ENCODE data around the gene RUVBL2.
A peak's percentile ranks its signal among the peaks of the same experiment; 100 is the strongest.
"Not testable (repeated sequence)": the region's sequence is repeated elsewhere in the genome, so short reads cannot be mapped to it uniquely, and the experiment has no call there.

The RUVBL2 gene

GRCh38 chr19:49042177-49042576, 48.5 kb downstream of the RUVBL2 start:
- FAIRE-seq (peak; percentile 66), DNase-seq (ENCODE audit: low spot score) (peak; percentile 63)

- not testable (repeated sequence) for DNase-seq (ENCODE audit: low spot score); FAIRE-seq
These were observed 49.0 kb downstream of the RUVBL2 start for GRCh38 chr19:49042666-49043065.

- not testable (repeated sequence) for DNase-seq (ENCODE audit: low spot score); FAIRE-seq
These were observed 49.9 kb downstream of the RUVBL2 start, which contains the start of gene CGB5 for GRCh38 chr19:49043548-49043947. Gene CGB5 (plus strand): TSS chr19:49043848. CDS start chr19:49044210, 362 bp downstream.

GRCh38 chr19:49049011-49049410, 55.3 kb downstream of the RUVBL2 start, which contains the start of gene CGB8:
Gene CGB8 (minus strand): TSS chr19:49049111. CDS start chr19:49048739, 372 bp downstream.
- not testable (repeated sequence) for DNase-seq (ENCODE audit: low spot score); FAIRE-seq

GRCh38 chr19:49049834-49050233, 56.1 kb downstream of the RUVBL2 start:
- DNase-seq (ENCODE audit: low spot score); FAIRE-seq: not testable (repeated sequence)

- peak; percentile 68 for DNase-seq (ENCODE audit: low spot score)
- FAIRE-seq, result not testable (repeated sequence)
These were observed 56.8 kb downstream of the RUVBL2 start for GRCh38 chr19:49050376-49051033.

- peak; percentile 85 for DNase-seq (ENCODE audit: low spot score)
- FAIRE-seq, result peak; percentile 61
These were observed 62.6 kb downstream of the RUVBL2 start for GRCh38 chr19:49056101-49056901.

- DNase-seq (ENCODE audit: low spot score); FAIRE-seq: not testable (repeated sequence)
These were observed 63.4 kb downstream of the RUVBL2 start for GRCh38 chr19:49056902-49057596.

GRCh38 chr19:49057636-49058234, 64.0 kb downstream of the RUVBL2 start, which contains the start of gene CGB7:
Gene CGB7 (minus strand): TSS chr19:49057749. CDS start chr19:49055375, 2,374 bp downstream.
- FAIRE-seq (no peak), DNase-seq (ENCODE audit: low spot score) (peak; percentile 87)

GRCh38 chr19:49058562-49058961, 64.9 kb downstream of the RUVBL2 start:
- DNase-seq (ENCODE audit: low spot score) (no peak), FAIRE-seq (no peak)

GRCh38 chr19:49059053-49059452, 65.4 kb downstream of the RUVBL2 start:
- FAIRE-seq, result no peak
- no peak for DNase-seq (ENCODE audit: low spot score)

GRCh38 chr19:49061000-49061399, 67.3 kb downstream of the RUVBL2 start:
- no peak for DNase-seq (ENCODE audit: low spot score)
- FAIRE-seq, result no peak

- DNase-seq (ENCODE audit: low spot score), result no peak
- no peak for FAIRE-seq
These were observed 67.8 kb downstream of the RUVBL2 start for GRCh38 chr19:49061445-49061844.

- DNase-seq (ENCODE audit: low spot score) (no peak), FAIRE-seq (no peak)
These were observed 70.4 kb downstream of the RUVBL2 start for GRCh38 chr19:49064029-49064629.

- peak; percentile 83 for DNase-seq (ENCODE audit: low spot score)
- peak; percentile 59 for FAIRE-seq
These were observed 71.3 kb downstream of the RUVBL2 start, which contains the start of gene NTF4 for GRCh38 chr19:49064768-49065611. Gene NTF4 (minus strand): TSS chr19:49064818. CDS start chr19:49061997, 2,821 bp downstream.

Data from urothelium cell line (cell line).